NCI-H526 treated with DMSO at 0.1 percent for 48 hours (cell line): Measurements from ENCODE around the gene PTPRCAP.

Experiments
- DNase-seq: peaks from one replicate; lab custom pipeline; 2025; lab: John Stamatoyannopoulos, UW

The PTPRCAP gene

GRCh38 chr11:67395555-67396258 is 41.8 kb downstream of the PTPRCAP start:
- no peak for DNase-seq

DNA sequence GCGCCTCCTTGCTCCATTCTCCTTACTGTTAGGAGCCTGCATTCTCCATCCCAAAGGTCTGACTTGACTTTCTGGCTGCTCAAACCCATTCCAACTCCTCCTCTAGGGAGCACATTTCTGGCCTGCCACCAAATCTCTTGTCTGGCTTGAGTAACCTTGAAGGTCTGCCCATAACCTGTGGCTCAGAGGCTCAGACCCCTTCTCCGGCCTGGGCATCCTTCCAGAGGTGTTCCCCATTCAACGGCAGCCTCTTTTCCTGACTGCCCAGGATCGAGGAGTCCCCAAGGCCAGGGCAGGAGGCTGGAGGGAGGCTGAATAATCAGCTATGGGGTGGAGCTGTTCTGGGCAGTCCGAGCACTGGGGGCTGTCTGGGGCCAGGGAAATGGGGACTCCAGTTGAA is 43.5 kb downstream of the PTPRCAP start:
- DNase-seq = no peak

DNA sequence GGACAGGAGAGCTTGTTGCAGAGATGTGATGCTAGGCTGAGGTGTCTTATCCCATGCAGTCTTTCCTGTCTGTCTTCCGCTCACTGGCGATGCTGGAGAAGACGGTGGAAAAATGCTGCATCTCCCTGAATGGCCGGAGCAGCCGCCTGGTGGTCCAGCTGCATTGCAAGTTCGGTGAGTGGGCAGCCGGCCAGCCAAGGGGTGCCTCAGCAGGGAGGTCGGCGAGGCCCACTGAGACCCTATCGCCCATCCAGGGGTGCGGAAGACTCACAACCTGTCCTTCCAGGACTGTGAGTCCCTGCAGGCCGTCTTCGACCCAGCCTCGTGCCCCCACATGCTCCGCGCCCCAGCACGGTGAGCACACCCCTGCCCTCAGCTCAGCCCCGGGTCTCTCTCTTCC is 44.0 kb downstream of the PTPRCAP start:
- no peak for DNase-seq

- no peak for DNase-seq
Observed at GRCh38 chr11:67392183-67392715, 45.2 kb downstream of the PTPRCAP start.

- DNase-seq = peak; percentile 86
Observed at GRCh38 chr11:67391304-67392182, 45.9 kb downstream of the PTPRCAP start, which contains the start of gene RAD9A. RAD9A (plus strand) TSS chr11:67391986; CDS start chr11:67392045, 59 bp downstream.

GRCh38 chr11:67390947-67391303 is 46.6 kb downstream of the PTPRCAP start:
- no peak for DNase-seq

DNA sequence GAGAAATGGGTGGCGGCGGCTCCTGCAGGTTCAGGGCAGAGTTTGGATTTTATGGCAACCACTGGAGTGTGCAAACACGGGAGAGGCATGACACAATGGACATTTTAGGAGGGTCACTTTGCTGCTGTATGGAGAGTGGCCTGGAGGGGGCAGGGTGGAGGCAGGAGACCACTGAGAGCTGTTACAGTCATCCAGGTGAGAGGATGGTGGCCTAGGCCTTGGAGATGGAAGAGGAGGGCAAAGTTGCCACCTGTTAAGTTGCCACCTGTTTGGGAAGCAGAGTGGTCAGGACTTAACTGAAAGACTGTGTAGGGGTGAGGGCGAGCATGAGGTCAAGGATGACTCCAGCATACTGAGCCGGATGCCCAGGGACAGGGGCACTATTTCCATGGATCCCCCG is 48.0 kb downstream of the PTPRCAP start:
- peak; percentile 16 for DNase-seq

GRCh38 chr11:67387518-67387917 is 50.0 kb downstream of the PTPRCAP start:
- no peak for DNase-seq

DNA sequence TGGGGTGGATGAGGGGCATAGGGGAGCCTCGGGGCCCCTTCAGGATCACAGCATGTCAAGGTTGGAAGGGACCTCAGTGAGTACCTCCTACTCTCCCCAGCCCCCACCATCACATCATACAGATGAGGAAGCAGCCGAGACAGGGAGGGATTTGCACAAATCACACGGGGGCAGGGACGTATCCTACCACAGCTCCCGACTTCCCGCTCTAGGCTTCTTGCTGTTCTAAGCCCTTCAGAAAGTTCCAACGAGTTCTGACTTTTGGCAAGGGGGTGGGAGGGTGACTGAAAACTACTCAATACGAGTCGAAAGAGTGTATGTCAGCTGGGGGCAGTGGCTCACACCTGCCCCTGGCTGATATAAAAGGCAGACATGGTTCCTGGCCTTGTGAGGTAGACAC is 50.4 kb downstream of the PTPRCAP start:
- DNase-seq = no peak
